ENCODE measurements around the gene CPAMD8.
A peak's percentile ranks its signal among the peaks of the same experiment; 100 is the strongest.

- TF ChIP-seq PML (IDR thresholded peaks at IDR 0.05; ENCODE audit: low read length): no peak
- peak in 1 of 2 experiments; percentile 82; a peak in 2 of 4 replicates for TF ChIP-seq EP300 (IDR thresholded peaks at IDR 0.05; ENCODE audit: borderline replicate concordance in 1 of 2, control insufficient read depth in 1 of 2, low read depth in 2 of 2, low read length in 2 of 2)
- TF ChIP-seq TAF1 (IDR thresholded peaks at IDR 0.05; ENCODE audit: borderline replicate concordance, low read depth, low read length): no peak
- no peak for TF ChIP-seq POLR2A (IDR thresholded peaks at IDR 0.05; ENCODE audit: low read depth, low read length)
- TF ChIP-seq MEF2A (IDR thresholded peaks at IDR 0.05; ENCODE audit: insufficient read depth, low read depth, low read length): no peak
- no peak for TF ChIP-seq SMC3 (IDR thresholded peaks at IDR 0.05; ENCODE audit: borderline replicate concordance, low read length)
- 0 out of 6 replicates have a peak, but pooled peaks of 1 of the 3 experiments have one; percentile 3 for TF ChIP-seq CTCF (IDR thresholded peaks at IDR 0.05 in 2 of 3, conservative IDR thresholded peaks at IDR 0.05 in 1 of 3; ENCODE audit: control insufficient read depth in 2 of 3, extremely low read depth in 1 of 3, insufficient read depth in 1 of 3, low read depth in 3 of 3, low read length in 3 of 3)
- TF ChIP-seq ZBTB33 (IDR thresholded peaks at IDR 0.05): no peak
- no peak for TF ChIP-seq CBX5 (IDR thresholded peaks at IDR 0.05; ENCODE audit: low read depth)
- TF ChIP-seq BHLHE40 (IDR thresholded peaks at IDR 0.05; ENCODE audit: borderline replicate concordance in 1 of 2, low read depth in 2 of 2, low read length in 1 of 2): peak in 1 of 2 experiments; percentile 36; a peak in 1 of 4 replicates
- no peak for TF ChIP-seq HDAC2 (IDR thresholded peaks at IDR 0.05)
Measured at GRCh38 chr19:16888629-16889365, 137.8 kb downstream of the CPAMD8 start, which contains the start of gene F2RL3.

Data from GM12878 (cell line).